SU-DHL-6 (cell line): ENCODE data around the gene ABCA12.

Source experiments
- EZH2phosphoT487 ChIP-seq: fragments of 200-600 bp; sonication (generic), shearing (Covaris generic); conservative IDR thresholded peaks from 2 replicates; pipeline ENCODE4 v1.6.1; 2018; ENCODE audit warnings: mild to moderate bottlenecking, antibody characterized with exemption, low read length, moderate library complexity, mixed read lengths
- TF ChIP-seq, protein P1 (sequence below): fragments of 200-600 bp; sonication (generic); IDR thresholded peaks from one replicate; pipeline ENCODE4 v1.5.1; 2017; ENCODE audit warnings: antibody characterized with exemption, mild to moderate bottlenecking, low read length, moderate library complexity; ENCODE audit not compliant: insufficient read depth, poor library complexity, severe bottlenecking

DNA sequence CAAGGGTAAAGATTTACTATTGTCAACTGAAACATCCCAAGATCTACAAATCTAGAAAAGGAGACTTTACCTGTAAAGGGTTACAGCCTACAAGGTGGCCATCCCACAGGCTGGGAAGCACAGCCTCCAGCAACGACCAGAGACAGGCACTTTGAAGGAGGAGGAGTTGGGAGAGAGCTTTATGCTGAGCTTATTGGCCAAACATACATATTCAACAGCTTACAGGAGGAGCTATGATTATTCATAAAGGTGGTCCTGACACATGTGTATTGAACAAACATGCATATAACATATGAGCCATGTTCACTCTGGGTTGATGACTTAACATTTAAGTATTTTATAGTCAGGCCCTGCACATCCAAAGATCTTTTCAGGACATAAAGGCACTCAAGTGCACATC lies 11.1 kb upstream of the ABCA12 start:
- TF ChIP-seq, protein P1, sequence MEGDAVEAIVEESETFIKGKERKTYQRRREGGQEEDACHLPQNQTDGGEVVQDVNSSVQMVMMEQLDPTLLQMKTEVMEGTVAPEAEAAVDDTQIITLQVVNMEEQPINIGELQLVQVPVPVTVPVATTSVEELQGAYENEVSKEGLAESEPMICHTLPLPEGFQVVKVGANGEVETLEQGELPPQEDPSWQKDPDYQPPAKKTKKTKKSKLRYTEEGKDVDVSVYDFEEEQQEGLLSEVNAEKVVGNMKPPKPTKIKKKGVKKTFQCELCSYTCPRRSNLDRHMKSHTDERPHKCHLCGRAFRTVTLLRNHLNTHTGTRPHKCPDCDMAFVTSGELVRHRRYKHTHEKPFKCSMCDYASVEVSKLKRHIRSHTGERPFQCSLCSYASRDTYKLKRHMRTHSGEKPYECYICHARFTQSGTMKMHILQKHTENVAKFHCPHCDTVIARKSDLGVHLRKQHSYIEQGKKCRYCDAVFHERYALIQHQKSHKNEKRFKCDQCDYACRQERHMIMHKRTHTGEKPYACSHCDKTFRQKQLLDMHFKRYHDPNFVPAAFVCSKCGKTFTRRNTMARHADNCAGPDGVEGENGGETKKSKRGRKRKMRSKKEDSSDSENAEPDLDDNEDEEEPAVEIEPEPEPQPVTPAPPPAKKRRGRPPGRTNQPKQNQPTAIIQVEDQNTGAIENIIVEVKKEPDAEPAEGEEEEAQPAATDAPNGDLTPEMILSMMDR: no peak
- TF ChIP-seq EZH2phosphoT487: no peak
